ENCODE results near the gene CSTPP1.

DNA sequence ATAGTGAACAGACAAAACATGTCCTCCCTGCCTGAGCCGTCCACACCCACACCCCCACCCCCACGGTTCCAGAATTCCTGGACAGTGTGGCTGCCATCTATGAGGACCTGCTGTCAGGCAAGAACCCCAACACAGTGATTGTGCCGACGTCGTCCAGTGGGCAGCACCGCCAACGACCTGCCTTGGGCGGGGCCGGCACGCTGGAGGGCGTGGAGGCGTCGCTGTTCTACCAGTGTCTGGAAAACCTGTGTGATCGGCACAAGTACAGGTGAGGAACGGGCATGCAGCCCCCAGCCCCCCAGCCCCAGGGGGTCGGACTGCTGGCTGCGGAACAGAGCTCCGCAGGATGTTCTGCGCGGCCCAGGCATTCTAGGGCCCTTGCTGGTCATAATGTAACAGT is 220.4 kb downstream of the CSTPP1 start:
- no peak for TF ChIP-seq EZH2 (IDR thresholded peaks at IDR 0.05; ENCODE audit: insufficient read depth, low read length)
- TF ChIP-seq, protein P1, sequence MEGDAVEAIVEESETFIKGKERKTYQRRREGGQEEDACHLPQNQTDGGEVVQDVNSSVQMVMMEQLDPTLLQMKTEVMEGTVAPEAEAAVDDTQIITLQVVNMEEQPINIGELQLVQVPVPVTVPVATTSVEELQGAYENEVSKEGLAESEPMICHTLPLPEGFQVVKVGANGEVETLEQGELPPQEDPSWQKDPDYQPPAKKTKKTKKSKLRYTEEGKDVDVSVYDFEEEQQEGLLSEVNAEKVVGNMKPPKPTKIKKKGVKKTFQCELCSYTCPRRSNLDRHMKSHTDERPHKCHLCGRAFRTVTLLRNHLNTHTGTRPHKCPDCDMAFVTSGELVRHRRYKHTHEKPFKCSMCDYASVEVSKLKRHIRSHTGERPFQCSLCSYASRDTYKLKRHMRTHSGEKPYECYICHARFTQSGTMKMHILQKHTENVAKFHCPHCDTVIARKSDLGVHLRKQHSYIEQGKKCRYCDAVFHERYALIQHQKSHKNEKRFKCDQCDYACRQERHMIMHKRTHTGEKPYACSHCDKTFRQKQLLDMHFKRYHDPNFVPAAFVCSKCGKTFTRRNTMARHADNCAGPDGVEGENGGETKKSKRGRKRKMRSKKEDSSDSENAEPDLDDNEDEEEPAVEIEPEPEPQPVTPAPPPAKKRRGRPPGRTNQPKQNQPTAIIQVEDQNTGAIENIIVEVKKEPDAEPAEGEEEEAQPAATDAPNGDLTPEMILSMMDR (IDR thresholded peaks at IDR 0.05; ENCODE audit: insufficient read depth, low read depth, low read length), result no peak
